Sigmoid colon (tissue), 4 donors: Measurements from ENCODE around the gene MTA3.
"Not testable (repeated sequence)": the region's sequence is repeated elsewhere in the genome, so short reads cannot be mapped to it uniquely, and the experiment has no call there.

Source experiments
- CTCF ChIP-seq, 4 experiments: fragments of 450-650 bp in 3 of 4; fragments of 200-600 bp in 1 of 4; IDR thresholded peaks; one replicate each; pipeline ENCODE4 v1.5.1; 2016 to 2019; ENCODE audit warnings: antibody characterized with exemption in 4 of 4, mild to moderate bottlenecking in 3 of 4, moderate library complexity in 2 of 4
- EP300 ChIP-seq, 4 donors: sonication (generic); formaldehyde crosslinking; IDR thresholded peaks; one replicate each; pipeline ENCODE4 v1.6.1; 2017; ENCODE audit warnings: antibody characterized with exemption in 4 of 4
- POLR2A ChIP-seq, 2 donors: fragments of 450-650 bp; IDR thresholded peaks; one replicate each; pipeline ENCODE4 v1.6.1; 2016; ENCODE audit warnings: antibody characterized with exemption in 2 of 2, mild to moderate bottlenecking in 2 of 2, moderate library complexity in 2 of 2

GRCh38 chr2:42628024-42628423 is 59.6 kb downstream of the MTA3 start:
- not testable (repeated sequence) for TF ChIP-seq CTCF, POLR2A, EP300 (IDR thresholded peaks at IDR 0.05)
